Measurements from ENCODE around the gene MACC1. TPM values are rescaled to one million over a fixed set of nuclear protein-coding genes. Genes with fewer than 3 reads are reported as not detected.
"Not testable (repeated sequence)": the region's sequence is repeated elsewhere in the genome, so short reads cannot be mapped to it uniquely, and the experiment has no call there.

The MACC1 gene
- total and polyA plus RNA-seq, 2 donors (not counting 3 experiments of a cell fraction or from before 2014, with no cell fraction given) = not detected

- POLR2A ChIA-PET; H3K36me3 ChIP-seq (ENCODE audit: control insufficient read depth in 2 of 2, extremely low read depth in 1 of 2, insufficient read depth in 2 of 2, low read length in 2 of 2); DNase-seq (ENCODE audit: low read depth, low spot score); H3K27me3 ChIP-seq (ENCODE audit: control insufficient read depth in 2 of 2, insufficient read depth in 2 of 2, low read length in 2 of 2); H3K4me3 ChIP-seq (replicated peaks in 1 of 3; ENCODE audit: insufficient read depth in 1 of 3, low read depth in 1 of 3, low read length in 3 of 3); H3K27ac ChIP-seq (ENCODE audit: insufficient read depth, low read depth, low read length); H3K79me2 ChIP-seq (ENCODE audit: control insufficient read depth, insufficient read depth, low read length); intact Hi-C loops (cut with micrococcal nuclease); BruUV-seq (replicated peaks); H3K4me2 ChIP-seq (ENCODE audit: insufficient read depth, low read length); H2AFZ ChIP-seq (ENCODE audit: low read depth, low read length); FAIRE-seq; CTCF ChIA-PET; H3K9me1 ChIP-seq (replicated peaks; ENCODE audit: control insufficient read depth, extremely low read depth, insufficient read depth, low read length); H3K9ac ChIP-seq (replicated peaks; ENCODE audit: extremely low read depth, insufficient read depth, low read length); H3K4me1 ChIP-seq (ENCODE audit: control insufficient read depth, extremely low read depth, insufficient read depth, low read length); H3K9me3 ChIP-seq (replicated peaks; ENCODE audit: control insufficient read depth, insufficient read depth, low read length); H4K20me1 ChIP-seq (replicated peaks; ENCODE audit: control insufficient read depth, extremely low read depth, insufficient read depth, low read length): not testable (repeated sequence)
- dilution Hi-C loops (cut with MboI; ENCODE audit: extremely low pct_ligation_motif_present, low sequenced_read_pairs) = loop anchor here (25.0 kb wide), 1 partner anchor 104 kb away; no protein-coding TSS in a partner anchor
Observed at GRCh38 chr7:20207811-20208210, 9.4 kb downstream of the MACC1 start.

GRCh38 chr7:20206104-20206896 is 10.9 kb downstream of the MACC1 start:
- ChIA-PET CTCF (interaction anchor here (1.0 kb wide), 1 partner anchor 12 kb away, joined by 3 read pairs; no protein-coding TSS in a partner anchor), POLR2A (no interaction called here)
- Histone ChIP-seq H3K9me3 (replicated peaks; ENCODE audit: control insufficient read depth, insufficient read depth, low read length) (peaks cover 2% of the 10 kb centered on the region), H3K4me2 (ENCODE audit: insufficient read depth, low read length) (no peak overlapping the region), H3K4me1 (ENCODE audit: control insufficient read depth, extremely low read depth, insufficient read depth, low read length) (peaks cover 4% of the 10 kb centered on the region), H4K20me1 (replicated peaks; ENCODE audit: control insufficient read depth, extremely low read depth, insufficient read depth, low read length) (no peaks in the 10 kb centered on the region), H3K36me3 (ENCODE audit: control insufficient read depth in 2 of 2, extremely low read depth in 1 of 2, insufficient read depth in 2 of 2, low read length in 2 of 2) (no peaks in the 10 kb centered on the region), H3K79me2 (ENCODE audit: control insufficient read depth, insufficient read depth, low read length) (no peaks in the 10 kb centered on the region), H3K4me3 (replicated peaks in 1 of 3; ENCODE audit: insufficient read depth in 1 of 3, low read depth in 1 of 3, low read length in 3 of 3) (no peak overlapping the region), H3K27me3 (ENCODE audit: control insufficient read depth in 2 of 2, insufficient read depth in 2 of 2, low read length in 2 of 2) (no peaks in the 10 kb centered on the region), H2AFZ (ENCODE audit: low read depth, low read length) (no peak overlapping the region), H3K9ac (replicated peaks; ENCODE audit: extremely low read depth, insufficient read depth, low read length) (no peak overlapping the region), H3K9me1 (replicated peaks; ENCODE audit: control insufficient read depth, extremely low read depth, insufficient read depth, low read length) (no peaks in the 10 kb centered on the region), H3K27ac (ENCODE audit: insufficient read depth, low read depth, low read length) (no peak overlapping the region)
- intact Hi-C loops (cut with micrococcal nuclease) = no loop called here
- TF ChIP-seq MYC (IDR thresholded peaks at IDR 0.05; ENCODE audit: low read depth, low read length) (no peak), MAX (IDR thresholded peaks at IDR 0.05; ENCODE audit: insufficient read depth, insufficient read length) (no peak), GATA2 (IDR thresholded peaks at IDR 0.05; ENCODE audit: insufficient read depth, insufficient read length, low read depth, low read length) (no peak), JUN (IDR thresholded peaks at IDR 0.05; ENCODE audit: borderline replicate concordance, insufficient read depth, insufficient read length, low read depth) (no peak), POLR2A (IDR thresholded peaks at IDR 0.05; ENCODE audit: low read depth, low read length) (no peak)
- no TSS peak for BruUV-seq (replicated peaks)
- dilution Hi-C loops (cut with MboI; ENCODE audit: extremely low pct_ligation_motif_present, low sequenced_read_pairs) = loop anchor here (25.0 kb wide), 1 partner anchor 106 kb away; no protein-coding TSS in a partner anchor
- FAIRE-seq (no peak), DNase-seq (ENCODE audit: low read depth, low spot score) (no peak)
